GM12878 (cell line): Measurements from ENCODE around the gene TBC1D9B. TPM values are rescaled to one million over a fixed set of nuclear protein-coding genes. Genes with fewer than 3 reads are reported as not detected.

Source experiments
- BHLHE40 ChIP-seq, 2 experiments: fragments of 450-650 bp in 1 of 2; IDR thresholded peaks; 2 replicates each; pipeline ENCODE4 v1.6.1; 2011 to 2017; ENCODE audit warnings: low read depth in 2 of 2, borderline replicate concordance in 1 of 2, improper control_type of control experiment in 1 of 2, low read length in 1 of 2, mild to moderate bottlenecking in 1 of 2
- BRCA1 ChIP-seq: IDR thresholded peaks from 2 replicates; pipeline ENCODE4 v1.6.1; 2011; ENCODE audit warnings: low read depth, low read length, improper control_type of control experiment
- FOXM1 ChIP-seq: IDR thresholded peaks from 2 replicates; pipeline ENCODE4 v1.6.1; 2012; ENCODE audit warnings: low read depth, mild to moderate bottlenecking, inconsistent platforms, low read length, moderate library complexity
- GATAD2B ChIP-seq: fragments of 450-650 bp; conservative IDR thresholded peaks from 2 replicates; pipeline ENCODE4 v1.6.1; 2017; ENCODE audit warnings: low read depth, mild to moderate bottlenecking, moderate library complexity
- NFXL1 ChIP-seq: fragments of 450-650 bp; IDR thresholded peaks from 2 replicates; pipeline ENCODE4 v1.6.1; 2017; ENCODE audit warnings: antibody characterized with exemption, mild to moderate bottlenecking, borderline replicate concordance
- POLR2AphosphoS2 ChIP-seq: IDR thresholded peaks from 2 replicates; pipeline ENCODE4 v1.6.1; 2011; ENCODE audit warnings: low read depth, mild to moderate bottlenecking, low read length, improper control_type of control experiment, moderate library complexity
- POLR2AphosphoS5 ChIP-seq: IDR thresholded peaks from 2 replicates; pipeline ENCODE4 v1.6.1; 2011; ENCODE audit warnings: mild to moderate bottlenecking, low read length, inconsistent platforms
- SIN3A ChIP-seq: IDR thresholded peaks from 2 replicates; pipeline ENCODE4 v1.6.1; 2012; ENCODE audit warnings: low read depth, low read length, improper control_type of control experiment
- STAT1 ChIP-seq: fragments of 450-650 bp; conservative IDR thresholded peaks from 2 replicates; pipeline ENCODE4 v1.6.1; 2014; ENCODE audit warnings: antibody characterized with exemption, mild to moderate bottlenecking
- TAF1 ChIP-seq: IDR thresholded peaks from 2 replicates; pipeline ENCODE4 v1.6.1; 2011; ENCODE audit warnings: mild to moderate bottlenecking, low read depth, low read length, borderline replicate concordance
- TCF3 ChIP-seq: IDR thresholded peaks from 2 replicates; pipeline ENCODE4 v1.6.1; 2012; ENCODE audit warnings: low read depth, mild to moderate bottlenecking, low read length, borderline replicate concordance; ENCODE audit not compliant: insufficient read depth
- ZNF274 ChIP-seq: IDR thresholded peaks from one replicate; pipeline ENCODE4 v1.8.0; 2011; ENCODE audit not compliant: insufficient read length, insufficient read depth
- ZZZ3 ChIP-seq: IDR thresholded peaks from 2 replicates; pipeline ENCODE4 v1.6.1; 2011; ENCODE audit warnings: low read depth; ENCODE audit not compliant: control insufficient read depth, insufficient read length
- polyA plus RNA-seq, 11 experiments: library from polyadenylated mRNA; depleted of rRNA in 4 of 11; unstranded in 6 of 11; stranded (reverse) in 5 of 11; fragments of >200 nt; fragmentation: Nextera tagmentation in 4 of 11; fragmentation: Illumina TruSeq in 1 of 11; extraction: Ambion mirVana in 4 of 11; extraction: Trizol in 1 of 11; gene quantifications; 1 replicate in 1 of 11; 2 replicates in 10 of 11; pipeline versions ENCODE4 v1.2.1 to v1.2.3, GENCODE V29; 2011 to 2016; ENCODE audit warnings: inconsistent platforms in 2 of 11, missing spikeins in 2 of 11, low read depth in 1 of 11
- total RNA-seq, 4 experiments: library from RNA; depleted of rRNA in 3 of 4; stranded (reverse); fragments of >200 nt in 3 of 4; fragmentation: Illumina TruSeq in 1 of 4; extraction: Trizol in 1 of 4; gene quantifications; 2 replicates each; pipeline versions ENCODE4 v1.2.1 to v1.2.3, GENCODE V29; 2013 to 2021
- TF ChIP-seq, protein P1 (sequence below): fragments of 450-650 bp; formaldehyde crosslinking; IDR thresholded peaks from 2 replicates; pipeline ENCODE4 v1.5.0; 2022; ENCODE audit warnings: mild to moderate bottlenecking, missing genetic modification characterization
- TF ChIP-seq, protein P2 (sequence below): IDR thresholded peaks from 2 replicates; pipeline ENCODE4 v1.6.1; 2012; ENCODE audit warnings: low read depth, low read length, improper control_type of control experiment
- TF ChIP-seq, protein P3 (sequence below), 3 experiments: IDR thresholded peaks in 2 of 3; conservative IDR thresholded peaks in 1 of 3; 2 replicates each; pipeline ENCODE4 v1.5.1; 2011; ENCODE audit warnings: low read depth in 3 of 3, low read length in 3 of 3, mild to moderate bottlenecking in 3 of 3, control low read depth in 2 of 3, moderate library complexity in 2 of 3, inconsistent platforms in 1 of 3, mixed read lengths in 1 of 3; ENCODE audit not compliant: control insufficient read depth in 2 of 3, insufficient read depth in 1 of 3; ENCODE audit errors: extremely low read depth in 1 of 3
- TF ChIP-seq, protein P4 (sequence below): IDR thresholded peaks from 2 replicates; pipeline ENCODE4 v1.6.1; 2012; ENCODE audit warnings: low read depth, low read length, improper control_type of control experiment

The TBC1D9B gene
- total and polyA plus RNA-seq, 10 of the 15 experiments (the other 5 are each of a cell fraction or from before 2014, with no cell fraction given) = 4.0 to 74.2 (median 34.6) TPM

DNA sequence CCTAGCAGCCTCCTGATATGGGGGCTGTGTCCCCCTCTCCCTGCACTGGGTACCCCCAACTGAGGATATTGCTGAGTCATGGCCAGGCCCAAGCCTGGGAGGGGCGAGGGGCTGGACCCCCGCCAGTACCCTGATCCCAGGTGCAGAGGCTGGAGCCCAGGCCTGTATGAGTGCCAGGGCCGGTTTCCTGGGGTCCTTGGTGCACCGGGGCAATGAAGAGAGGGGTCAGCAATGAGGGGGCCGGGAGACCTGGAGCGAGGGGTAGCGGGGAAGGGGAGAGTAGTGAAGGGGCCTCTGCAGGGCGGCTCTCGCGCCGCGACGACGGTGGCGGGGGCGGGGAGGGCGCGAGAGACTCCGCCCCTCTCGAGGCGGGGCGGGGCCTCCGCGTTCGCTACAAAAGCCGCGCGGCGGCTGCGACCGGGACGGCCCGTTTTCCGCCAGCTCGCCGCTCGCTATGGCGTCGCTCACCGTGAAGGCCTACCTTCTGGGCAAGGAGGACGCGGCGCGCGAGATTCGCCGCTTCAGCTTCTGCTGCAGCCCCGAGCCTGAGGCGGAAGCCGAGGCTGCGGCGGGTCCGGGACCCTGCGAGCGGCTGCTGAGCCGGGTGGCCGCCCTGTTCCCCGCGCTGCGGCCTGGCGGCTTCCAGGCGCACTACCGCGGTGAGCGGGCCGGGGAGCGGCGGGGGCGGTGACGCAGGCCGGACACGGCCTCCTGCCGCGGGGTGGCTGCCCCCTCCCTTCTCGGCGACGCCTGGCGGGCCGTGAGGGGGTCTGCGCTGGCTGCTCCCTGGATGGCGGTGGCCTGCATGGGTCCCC, 87.0 kb downstream of the TBC1D9B start, which contains the start of gene SQSTM1 (continued):
- peak; percentile 99 for TF ChIP-seq POLR2AphosphoS2
- no peak for TF ChIP-seq ZNF274
- TF ChIP-seq, protein P1, sequence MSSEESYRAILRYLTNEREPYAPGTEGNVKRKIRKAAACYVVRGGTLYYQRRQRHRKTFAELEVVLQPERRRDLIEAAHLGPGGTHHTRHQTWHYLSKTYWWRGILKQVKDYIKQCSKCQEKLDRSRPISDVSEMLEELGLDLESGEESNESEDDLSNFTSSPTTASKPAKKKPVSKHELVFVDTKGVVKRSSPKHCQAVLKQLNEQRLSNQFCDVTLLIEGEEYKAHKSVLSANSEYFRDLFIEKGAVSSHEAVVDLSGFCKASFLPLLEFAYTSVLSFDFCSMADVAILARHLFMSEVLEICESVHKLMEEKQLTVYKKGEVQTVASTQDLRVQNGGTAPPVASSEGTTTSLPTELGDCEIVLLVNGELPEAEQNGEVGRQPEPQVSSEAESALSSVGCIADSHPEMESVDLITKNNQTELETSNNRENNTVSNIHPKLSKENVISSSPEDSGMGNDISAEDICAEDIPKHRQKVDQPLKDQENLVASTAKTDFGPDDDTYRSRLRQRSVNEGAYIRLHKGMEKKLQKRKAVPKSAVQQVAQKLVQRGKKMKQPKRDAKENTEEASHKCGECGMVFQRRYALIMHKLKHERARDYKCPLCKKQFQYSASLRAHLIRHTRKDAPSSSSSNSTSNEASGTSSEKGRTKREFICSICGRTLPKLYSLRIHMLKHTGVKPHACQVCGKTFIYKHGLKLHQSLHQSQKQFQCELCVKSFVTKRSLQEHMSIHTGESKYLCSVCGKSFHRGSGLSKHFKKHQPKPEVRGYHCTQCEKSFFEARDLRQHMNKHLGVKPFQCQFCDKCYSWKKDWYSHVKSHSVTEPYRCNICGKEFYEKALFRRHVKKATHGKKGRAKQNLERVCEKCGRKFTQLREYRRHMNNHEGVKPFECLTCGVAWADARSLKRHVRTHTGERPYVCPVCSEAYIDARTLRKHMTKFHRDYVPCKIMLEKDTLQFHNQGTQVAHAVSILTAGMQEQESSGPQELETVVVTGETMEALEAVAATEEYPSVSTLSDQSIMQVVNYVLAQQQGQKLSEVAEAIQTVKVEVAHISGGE (CRISPR knock-in tag) = no peak
- TF ChIP-seq, protein P2, sequence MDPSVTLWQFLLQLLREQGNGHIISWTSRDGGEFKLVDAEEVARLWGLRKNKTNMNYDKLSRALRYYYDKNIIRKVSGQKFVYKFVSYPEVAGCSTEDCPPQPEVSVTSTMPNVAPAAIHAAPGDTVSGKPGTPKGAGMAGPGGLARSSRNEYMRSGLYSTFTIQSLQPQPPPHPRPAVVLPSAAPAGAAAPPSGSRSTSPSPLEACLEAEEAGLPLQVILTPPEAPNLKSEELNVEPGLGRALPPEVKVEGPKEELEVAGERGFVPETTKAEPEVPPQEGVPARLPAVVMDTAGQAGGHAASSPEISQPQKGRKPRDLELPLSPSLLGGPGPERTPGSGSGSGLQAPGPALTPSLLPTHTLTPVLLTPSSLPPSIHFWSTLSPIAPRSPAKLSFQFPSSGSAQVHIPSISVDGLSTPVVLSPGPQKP = no peak; the same call in 1 of the 2 replicates
- peak; percentile 86; the same call in 1 of the 2 replicates for TF ChIP-seq GATAD2B
- TF ChIP-seq FOXM1 = no peak
- TF ChIP-seq SIN3A = peak; percentile 83
- no peak for TF ChIP-seq ZZZ3
- TF ChIP-seq, protein P3, sequence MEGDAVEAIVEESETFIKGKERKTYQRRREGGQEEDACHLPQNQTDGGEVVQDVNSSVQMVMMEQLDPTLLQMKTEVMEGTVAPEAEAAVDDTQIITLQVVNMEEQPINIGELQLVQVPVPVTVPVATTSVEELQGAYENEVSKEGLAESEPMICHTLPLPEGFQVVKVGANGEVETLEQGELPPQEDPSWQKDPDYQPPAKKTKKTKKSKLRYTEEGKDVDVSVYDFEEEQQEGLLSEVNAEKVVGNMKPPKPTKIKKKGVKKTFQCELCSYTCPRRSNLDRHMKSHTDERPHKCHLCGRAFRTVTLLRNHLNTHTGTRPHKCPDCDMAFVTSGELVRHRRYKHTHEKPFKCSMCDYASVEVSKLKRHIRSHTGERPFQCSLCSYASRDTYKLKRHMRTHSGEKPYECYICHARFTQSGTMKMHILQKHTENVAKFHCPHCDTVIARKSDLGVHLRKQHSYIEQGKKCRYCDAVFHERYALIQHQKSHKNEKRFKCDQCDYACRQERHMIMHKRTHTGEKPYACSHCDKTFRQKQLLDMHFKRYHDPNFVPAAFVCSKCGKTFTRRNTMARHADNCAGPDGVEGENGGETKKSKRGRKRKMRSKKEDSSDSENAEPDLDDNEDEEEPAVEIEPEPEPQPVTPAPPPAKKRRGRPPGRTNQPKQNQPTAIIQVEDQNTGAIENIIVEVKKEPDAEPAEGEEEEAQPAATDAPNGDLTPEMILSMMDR (IDR thresholded peaks at IDR 0.05 in 2 of 3, conservative IDR thresholded peaks at IDR 0.05 in 1 of 3; ENCODE audit: control insufficient read depth in 2 of 3, extremely low read depth in 1 of 3, insufficient read depth in 1 of 3, low read depth in 3 of 3, low read length in 3 of 3) = no peak
- no peak for TF ChIP-seq BRCA1
- TF ChIP-seq TCF3 = peak; percentile 91; the same call in 1 of the 2 replicates
- peak; percentile 75; the same call in 1 of the 2 replicates for TF ChIP-seq TAF1
- TF ChIP-seq BHLHE40 (IDR thresholded peaks at IDR 0.05; ENCODE audit: borderline replicate concordance in 1 of 2, low read depth in 2 of 2, low read length in 1 of 2) = peak in 1 of 2 experiments; percentile 64; a peak in 2 of 4 replicates
- peak; percentile 99 for TF ChIP-seq POLR2AphosphoS5
- no peak for TF ChIP-seq STAT1
- TF ChIP-seq, protein P4, sequence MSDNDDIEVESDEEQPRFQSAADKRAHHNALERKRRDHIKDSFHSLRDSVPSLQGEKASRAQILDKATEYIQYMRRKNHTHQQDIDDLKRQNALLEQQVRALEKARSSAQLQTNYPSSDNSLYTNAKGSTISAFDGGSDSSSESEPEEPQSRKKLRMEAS = peak; percentile 59; the same call in 1 of the 2 replicates
- 0 out of 2 replicates have a peak, but pooled peaks have one; percentile 61 for TF ChIP-seq NFXL1
- TF ChIP-seq, all 136 proteins: peak for 50
